GM10248 (cell line): ENCODE data around the gene RAD51B.

Experiments used
- CTCF ChIA-PET: fragments of 300-600 bp; sonication (Branson Sonifier 250); formaldehyde crosslinking; extraction: SDS; loops from one replicate; lab custom pipeline; 2021; ENCODE audit warnings: antibody characterized with exemption; lab: Yijun Ruan, JAX
- POLR2A ChIA-PET: fragments of 350-650 bp; sonication (Branson Sonifier 250); formaldehyde crosslinking; extraction: SDS; loops from one replicate; lab custom pipeline; 2020; ENCODE audit warnings: antibody characterized with exemption; lab: Yijun Ruan, JAX
- DNase-seq: peaks from one replicate; pipeline ENCODE4 v3.0.0; 2012; ENCODE audit errors: extremely low spot score
- CTCF ChIP-seq: IDR thresholded peaks from 2 replicates; pipeline ENCODE4 v1.5.1; 2012; ENCODE audit warnings: mild to moderate bottlenecking, low read depth; ENCODE audit errors: extremely low read depth, missing control alignments, control extremely low read depth

RAD51B gene

DNA sequence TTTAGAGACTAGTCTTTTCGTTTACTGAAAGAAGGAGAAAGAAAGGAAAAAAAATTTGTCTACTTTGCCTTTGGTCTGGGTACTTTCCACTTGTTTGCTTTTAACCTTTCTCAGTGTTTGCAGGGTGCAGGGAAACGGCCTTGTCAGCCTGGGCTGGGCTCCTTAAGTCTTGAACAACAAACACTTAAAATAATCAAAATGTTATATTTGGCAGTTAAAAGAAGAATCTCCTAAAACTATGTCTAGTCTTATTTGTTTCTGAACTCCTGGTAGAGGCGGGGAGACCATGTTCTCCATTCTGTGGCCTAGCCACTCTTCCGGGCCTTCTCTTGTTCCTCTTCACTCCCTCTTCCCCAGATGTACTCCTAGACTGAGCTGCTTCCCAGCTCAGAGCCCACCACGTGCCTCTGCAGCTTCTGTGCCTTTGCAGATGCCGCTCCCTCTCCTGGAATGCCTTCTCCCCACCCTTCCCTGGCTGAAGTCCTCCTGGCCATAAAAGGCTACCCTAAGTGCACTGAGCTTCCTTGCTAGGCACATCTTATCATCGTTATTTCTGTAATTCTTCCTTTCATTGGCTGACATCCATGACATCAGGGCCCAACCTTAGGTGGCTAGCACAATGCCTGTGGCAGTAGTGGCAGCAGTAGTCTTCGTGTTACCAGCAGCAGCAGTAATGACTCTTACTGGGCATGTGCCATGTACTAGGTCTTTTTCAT lies 540.4 kb downstream of the RAD51B start:
- CTCF ChIA-PET, result interaction anchor here (1.0 to 3.9 kb wide), 8 partner anchors 10 to 457 kb away, joined by 3 to 23 read pairs (median 4); no protein-coding TSS in a partner anchor
- POLR2A ChIA-PET, result no interaction called here
- no peak for TF ChIP-seq CTCF
- no peak for DNase-seq

- ChIA-PET CTCF (interaction anchor here (0.8 to 3.9 kb wide), 6 partner anchors 11 to 417 kb away, joined by 3 to 23 read pairs (median 4); no protein-coding TSS in a partner anchor), POLR2A (interaction anchor here (1.5 kb wide), 1 partner anchor 12 kb away, joined by 3 read pairs; no protein-coding TSS in a partner anchor)
- no peak for DNase-seq
- TF ChIP-seq CTCF, result no peak
Observed at GRCh38 chr14:68361231-68361630, 541.7 kb downstream of the RAD51B start.

GRCh38 chr14:68362846-68363245 lies 543.3 kb downstream of the RAD51B start:
- POLR2A ChIA-PET, result interaction anchor here (1.5 kb wide), 1 partner anchor 13 kb away, joined by 3 read pairs; no protein-coding TSS in a partner anchor
- no peak for TF ChIP-seq CTCF
- CTCF ChIA-PET, result interaction anchor here (1.1 to 1.3 kb wide), 2 partner anchors 9 to 69 kb away, joined by 3 read pairs; no protein-coding TSS in a partner anchor
- no peak for DNase-seq

GRCh38 chr14:68363466-68363842 lies 543.9 kb downstream of the RAD51B start:
- POLR2A ChIA-PET, result no interaction called here
- no peak for TF ChIP-seq CTCF
- DNase-seq, result no peak
- CTCF ChIA-PET, result no interaction called here

- DNase-seq, result no peak
- TF ChIP-seq CTCF, result no peak
- CTCF ChIA-PET, result interaction anchor here (4.4 kb wide), 1 partner anchor 12 kb away, joined by 21 read pairs; no protein-coding TSS in a partner anchor
- POLR2A ChIA-PET, result no interaction called here
Observed at GRCh38 chr14:68363843-68364767, 544.5 kb downstream of the RAD51B start.

DNA sequence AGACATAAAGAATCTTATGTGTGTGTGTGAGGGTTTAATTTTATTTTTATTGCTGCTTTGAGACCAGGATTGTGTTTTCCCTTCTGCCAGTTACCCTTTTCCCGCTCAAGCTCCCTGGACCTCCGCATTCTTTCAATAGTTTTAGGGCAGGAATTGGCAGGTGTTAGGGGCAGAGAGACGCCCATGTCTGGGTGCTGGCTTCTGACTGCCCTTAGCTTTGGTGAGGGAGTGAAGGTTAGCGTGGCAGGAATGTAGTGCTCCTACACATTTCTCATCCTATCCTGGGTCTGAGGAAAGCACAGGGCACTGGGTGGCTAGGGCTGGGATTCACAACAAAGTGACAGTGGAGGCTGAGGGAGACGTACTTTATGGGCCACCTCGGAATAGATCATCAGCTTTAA lies 545.2 kb downstream of the RAD51B start:
- ChIA-PET POLR2A (no interaction called here), CTCF (interaction anchor here (4.4 kb wide), 1 partner anchor 11 kb away, joined by 21 read pairs; no protein-coding TSS in a partner anchor)
- no peak for TF ChIP-seq CTCF
- DNase-seq, result no peak
